VCaP (cell line): ENCODE results near the gene HSD17B1.

Experiments used
- H3K27ac ChIP-seq: fragments of 450-650 bp; 2 replicates; pipeline ENCODE4 v1.5.1; 2017
- CTCF ChIP-seq: fragments of 450-650 bp; conservative IDR thresholded peaks from 2 replicates; pipeline ENCODE4 v1.5.1; 2017; ENCODE audit warnings: mild to moderate bottlenecking, moderate library complexity

HSD17B1 gene

GRCh38 chr17:42586514-42587230 is 33.9 kb downstream of the HSD17B1 start:
- no peak overlapping the region for H3K27ac ChIP-seq
- TF ChIP-seq CTCF: no peak

- no peak for TF ChIP-seq CTCF
- no peak overlapping the region for H3K27ac ChIP-seq
Measured at GRCh38 chr17:42590886-42591285, 38.2 kb downstream of the HSD17B1 start.

- no peak overlapping the region for H3K27ac ChIP-seq
- no peak for TF ChIP-seq CTCF
Measured at GRCh38 chr17:42591411-42591810, 38.7 kb downstream of the HSD17B1 start.

GRCh38 chr17:42596386-42596785 is 43.7 kb downstream of the HSD17B1 start:
- no peak overlapping the region for H3K27ac ChIP-seq
- TF ChIP-seq CTCF: no peak

GRCh38 chr17:42598905-42599304 is 46.2 kb downstream of the HSD17B1 start:
- no peak overlapping the region for H3K27ac ChIP-seq
- TF ChIP-seq CTCF: no peak

GRCh38 chr17:42603318-42603717 is 50.6 kb downstream of the HSD17B1 start:
- TF ChIP-seq CTCF: no peak
- no peak overlapping the region for H3K27ac ChIP-seq
